ENCODE results near the gene HDHD5.

The HDHD5 gene

GRCh38 chr22:17095538-17095937 is 63.5 kb downstream of the HDHD5 start:
- no peak overlapping the region for H3K4me3 ChIP-seq (ENCODE audit: extremely low read depth, insufficient read depth, low read length, poor library complexity, severe bottlenecking)
- H3K9me3 ChIP-seq (ENCODE audit: control insufficient read depth, low read length), result no peaks in the 10 kb centered on the region
- peaks cover 29% of the 10 kb centered on the region for H3K36me3 ChIP-seq (ENCODE audit: control insufficient read depth, insufficient read depth, low read length)
- 72 to 86% methylated on average over 4 to 5 of the region's 6 CpGs for WGBS, 2 experiments (ENCODE audit: insufficient coverage in 2 of 2)
- no peaks in the 10 kb centered on the region for H3K4me1 ChIP-seq (ENCODE audit: control insufficient read depth, insufficient read depth, low read length, poor library complexity, severe bottlenecking)
- no peak overlapping the region for H3K27ac ChIP-seq (ENCODE audit: low read depth, low read length, severe bottlenecking)

GRCh38 chr22:17093081-17093480 is 66.0 kb downstream of the HDHD5 start:
- Histone ChIP-seq H3K9me3 (ENCODE audit: control insufficient read depth, low read length) (no peaks in the 10 kb centered on the region), H3K4me1 (ENCODE audit: control insufficient read depth, insufficient read depth, low read length, poor library complexity, severe bottlenecking) (no peaks in the 10 kb centered on the region), H3K36me3 (ENCODE audit: control insufficient read depth, insufficient read depth, low read length) (peaks cover 8% of the 10 kb centered on the region), H3K4me3 (ENCODE audit: extremely low read depth, insufficient read depth, low read length, poor library complexity, severe bottlenecking) (no peak overlapping the region), H3K27ac (ENCODE audit: low read depth, low read length, severe bottlenecking) (no peak overlapping the region)
- WGBS, 2 experiments (ENCODE audit: insufficient coverage in 2 of 2), result 88 to 93% methylated on average over 3 of the region's 3 CpGs

- no peaks in the 10 kb centered on the region for H3K4me1 ChIP-seq (ENCODE audit: control insufficient read depth, insufficient read depth, low read length, poor library complexity, severe bottlenecking)
- H3K36me3 ChIP-seq (ENCODE audit: control insufficient read depth, insufficient read depth, low read length), result no peaks in the 10 kb centered on the region
- WGBS, 2 experiments (ENCODE audit: insufficient coverage in 2 of 2), result 50 to 80% methylated on average over 2 to 3 of the region's 4 CpGs
- no peak overlapping the region for H3K27ac ChIP-seq (ENCODE audit: low read depth, low read length, severe bottlenecking)
- no peaks in the 10 kb centered on the region for H3K9me3 ChIP-seq (ENCODE audit: control insufficient read depth, low read length)
- no peak overlapping the region for H3K4me3 ChIP-seq (ENCODE audit: extremely low read depth, insufficient read depth, low read length, poor library complexity, severe bottlenecking)
These were observed 67.2 kb downstream of the HDHD5 start for GRCh38 chr22:17091851-17092250.

GRCh38 chr22:17090550-17090949 is 68.5 kb downstream of the HDHD5 start:
- Histone ChIP-seq H3K4me1 (ENCODE audit: control insufficient read depth, insufficient read depth, low read length, poor library complexity, severe bottlenecking) (no peaks in the 10 kb centered on the region), H3K9me3 (ENCODE audit: control insufficient read depth, low read length) (no peaks in the 10 kb centered on the region), H3K4me3 (ENCODE audit: extremely low read depth, insufficient read depth, low read length, poor library complexity, severe bottlenecking) (no peak overlapping the region), H3K27ac (ENCODE audit: low read depth, low read length, severe bottlenecking) (no peak overlapping the region), H3K36me3 (ENCODE audit: control insufficient read depth, insufficient read depth, low read length) (no peaks in the 10 kb centered on the region)

All from mesodermal cell (in vitro differentiated cells).